Left colon (tissue), 2 donors: ENCODE results near the gene KCNC1. TPM values are rescaled to one million over a fixed set of nuclear protein-coding genes. Genes with fewer than 3 reads are reported as not detected.

Experiments
- ATAC-seq: fragments of 200-7000 bp; cut with Tn5 transposase; one replicate; pipeline ENCODE4 v1.9.1; 2020; ENCODE audit warnings: mild to moderate bottlenecking, moderate library complexity
- DNase-seq, 2 donors: peaks; one replicate each; pipeline ENCODE4 v3.0.0-alpha.2; 2020
- intact Hi-C, 2 donors: fragments of 100-400 bp; cut with DNase I in 1 of 2; cut with micrococcal nuclease in 1 of 2; formaldehyde crosslinking; loops; one replicate each; pipeline versions ENCODE4 v1.11.2 to v1.14.0; 2022; cut with DNase I, micrococcal nuclease
- total RNA-seq, 2 donors: library from RNA; stranded (reverse); fragmentation: NEBNext Ultra II Directional; extraction: Animal tissue kit (Norgen Biotek cat#: 25700); gene quantifications; one replicate each; pipeline ENCODE4 v1.2.1, GENCODE V29; 2021
- donor health status: DM: no; HTN: no; CAD: no.
- donor health status: DM: yes; HTN: yes; CAD: no.

Gene KCNC1
- total RNA-seq, 2 donors from 2014 or later, result 0.37 to 0.50 TPM

DNA sequence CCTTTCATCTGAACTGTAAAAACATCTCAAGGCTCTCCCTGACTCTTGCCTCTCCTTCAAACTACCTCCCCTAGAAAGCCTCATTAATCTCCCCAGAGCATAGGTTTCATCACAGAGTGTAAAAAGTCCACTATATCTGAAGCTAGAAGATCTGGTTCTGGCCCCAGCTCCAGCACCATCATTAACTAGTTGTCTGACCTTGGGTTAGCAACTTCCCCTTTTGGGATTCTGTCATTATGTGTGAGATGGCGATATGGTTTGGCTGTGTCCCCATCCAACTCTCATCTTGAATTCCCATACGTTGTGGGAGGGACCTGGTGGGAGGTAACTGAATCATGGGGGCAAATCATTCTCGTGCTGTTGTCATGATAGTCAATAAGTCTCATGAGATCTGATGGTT, 97.3 kb downstream of the KCNC1 start:
- no peak for DNase-seq
- intact Hi-C loops, result no loop called here
- no peak for ATAC-seq

Other genes with a start within 250 kb of the KCNC1 start
- gene USH1C, start 190.4 kb upstream of the KCNC1 start, total RNA-seq, result 100 to 1,000 TPM; 159 to 181 TPM
- not detected for gene OTOG, start 187.5 kb upstream of the KCNC1 start, total RNA-seq
- gene MYOD1, start 15.2 kb upstream of the KCNC1 start, total RNA-seq, result not detected